PFSK-1 (cell line): ENCODE results near the gene TMEM181.

Experiments
- POLR2AphosphoS5 ChIP-seq: IDR thresholded peaks from 2 replicates; pipeline ENCODE4 v1.6.1; 2012; ENCODE audit warnings: low read depth, mild to moderate bottlenecking, control low read depth, low read length, moderate library complexity
- SIN3A ChIP-seq: IDR thresholded peaks from 2 replicates; pipeline ENCODE4 v1.6.1; 2012; ENCODE audit warnings: mild to moderate bottlenecking, low read length, moderate library complexity, borderline replicate concordance; ENCODE audit not compliant: insufficient read depth
- TAF1 ChIP-seq: IDR thresholded peaks from 2 replicates; pipeline ENCODE4 v1.6.1; 2012; ENCODE audit warnings: low read length, control low read depth, borderline replicate concordance; ENCODE audit not compliant: insufficient read depth

DNA sequence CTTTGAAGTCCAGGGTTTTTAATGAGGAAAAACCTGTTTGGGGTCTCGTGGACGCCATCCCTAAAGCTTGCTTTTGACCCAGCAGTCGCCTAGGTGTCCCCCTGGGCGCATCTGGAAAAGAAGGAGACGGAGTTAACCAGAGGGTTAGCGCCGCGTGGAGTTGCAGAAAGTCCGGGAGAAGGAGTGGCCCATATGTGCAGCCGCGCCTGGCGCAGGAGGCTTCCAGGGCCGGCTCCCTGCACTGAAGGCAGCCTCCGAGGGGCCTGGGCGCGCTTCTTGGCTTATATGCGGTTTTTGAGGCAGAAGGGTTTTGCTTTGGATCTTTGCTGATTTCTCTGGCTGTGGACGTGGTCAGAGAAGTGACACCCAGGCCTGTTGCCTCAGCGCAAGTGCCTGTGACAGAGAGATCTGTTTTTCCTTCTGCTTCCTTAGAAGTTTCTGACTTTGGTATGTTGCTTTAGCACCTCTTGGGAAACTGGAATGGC lies 987 bp downstream of the TMEM181 start:
- TF ChIP-seq TAF1 (no peak), POLR2AphosphoS5 (no peak), SIN3A (no peak)
